ENCODE measurements around the gene B4GALNT2. TPM values are rescaled to one million over a fixed set of nuclear protein-coding genes. Genes with fewer than 3 reads are reported as not detected.

Gene B4GALNT2
- total and polyA plus RNA-seq, 2 of the 13 experiments (the other 11 are each of a cell fraction or from before 2014, with no cell fraction given): not detected

DNA sequence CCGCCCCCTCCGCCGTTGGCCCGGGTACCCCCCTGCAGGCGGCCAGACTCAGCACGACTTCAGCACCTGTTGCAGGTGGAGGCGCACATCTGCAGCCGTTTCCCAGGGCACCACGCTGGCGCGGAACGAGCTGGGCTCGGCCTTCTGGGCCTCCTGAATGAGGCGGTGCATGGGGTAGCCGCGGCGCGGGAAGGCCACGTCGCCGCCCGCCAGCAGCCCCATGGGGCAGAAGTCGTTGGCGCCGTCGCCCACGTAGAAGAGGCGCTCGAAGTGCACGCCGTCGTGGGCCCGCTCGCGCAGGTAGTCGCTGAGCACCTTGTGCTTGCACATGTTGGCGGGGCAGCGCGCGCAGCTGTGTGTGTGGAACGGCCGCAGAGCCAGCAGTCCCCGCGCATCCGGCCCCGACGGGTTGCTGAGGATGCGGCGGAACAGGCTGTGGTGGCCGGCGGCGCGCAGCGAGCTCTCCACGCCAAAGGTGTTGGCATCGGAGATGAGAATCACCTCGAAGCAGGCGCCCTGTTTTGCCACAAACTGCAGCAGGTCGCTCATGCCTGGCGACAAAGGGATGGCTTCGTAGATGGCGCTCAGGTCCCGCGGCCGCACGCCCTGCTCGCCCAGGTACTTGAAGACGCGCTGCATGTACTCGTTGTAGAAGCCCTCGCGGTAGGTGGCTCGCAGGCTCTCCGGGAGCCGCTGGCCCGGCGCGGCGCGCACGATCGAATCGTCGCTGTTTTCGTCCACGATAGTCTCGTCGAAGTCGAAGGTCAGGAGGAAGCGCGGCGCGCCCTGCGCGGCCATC lies 91.8 kb downstream of the B4GALNT2 start (continued):
- TF ChIP-seq CHCHD3 (CRISPR knock-in tag; IDR thresholded peaks at IDR 0.05): 0 out of 2 replicates have a peak, but pooled peaks have one; percentile 78
- TF ChIP-seq, protein P1, sequence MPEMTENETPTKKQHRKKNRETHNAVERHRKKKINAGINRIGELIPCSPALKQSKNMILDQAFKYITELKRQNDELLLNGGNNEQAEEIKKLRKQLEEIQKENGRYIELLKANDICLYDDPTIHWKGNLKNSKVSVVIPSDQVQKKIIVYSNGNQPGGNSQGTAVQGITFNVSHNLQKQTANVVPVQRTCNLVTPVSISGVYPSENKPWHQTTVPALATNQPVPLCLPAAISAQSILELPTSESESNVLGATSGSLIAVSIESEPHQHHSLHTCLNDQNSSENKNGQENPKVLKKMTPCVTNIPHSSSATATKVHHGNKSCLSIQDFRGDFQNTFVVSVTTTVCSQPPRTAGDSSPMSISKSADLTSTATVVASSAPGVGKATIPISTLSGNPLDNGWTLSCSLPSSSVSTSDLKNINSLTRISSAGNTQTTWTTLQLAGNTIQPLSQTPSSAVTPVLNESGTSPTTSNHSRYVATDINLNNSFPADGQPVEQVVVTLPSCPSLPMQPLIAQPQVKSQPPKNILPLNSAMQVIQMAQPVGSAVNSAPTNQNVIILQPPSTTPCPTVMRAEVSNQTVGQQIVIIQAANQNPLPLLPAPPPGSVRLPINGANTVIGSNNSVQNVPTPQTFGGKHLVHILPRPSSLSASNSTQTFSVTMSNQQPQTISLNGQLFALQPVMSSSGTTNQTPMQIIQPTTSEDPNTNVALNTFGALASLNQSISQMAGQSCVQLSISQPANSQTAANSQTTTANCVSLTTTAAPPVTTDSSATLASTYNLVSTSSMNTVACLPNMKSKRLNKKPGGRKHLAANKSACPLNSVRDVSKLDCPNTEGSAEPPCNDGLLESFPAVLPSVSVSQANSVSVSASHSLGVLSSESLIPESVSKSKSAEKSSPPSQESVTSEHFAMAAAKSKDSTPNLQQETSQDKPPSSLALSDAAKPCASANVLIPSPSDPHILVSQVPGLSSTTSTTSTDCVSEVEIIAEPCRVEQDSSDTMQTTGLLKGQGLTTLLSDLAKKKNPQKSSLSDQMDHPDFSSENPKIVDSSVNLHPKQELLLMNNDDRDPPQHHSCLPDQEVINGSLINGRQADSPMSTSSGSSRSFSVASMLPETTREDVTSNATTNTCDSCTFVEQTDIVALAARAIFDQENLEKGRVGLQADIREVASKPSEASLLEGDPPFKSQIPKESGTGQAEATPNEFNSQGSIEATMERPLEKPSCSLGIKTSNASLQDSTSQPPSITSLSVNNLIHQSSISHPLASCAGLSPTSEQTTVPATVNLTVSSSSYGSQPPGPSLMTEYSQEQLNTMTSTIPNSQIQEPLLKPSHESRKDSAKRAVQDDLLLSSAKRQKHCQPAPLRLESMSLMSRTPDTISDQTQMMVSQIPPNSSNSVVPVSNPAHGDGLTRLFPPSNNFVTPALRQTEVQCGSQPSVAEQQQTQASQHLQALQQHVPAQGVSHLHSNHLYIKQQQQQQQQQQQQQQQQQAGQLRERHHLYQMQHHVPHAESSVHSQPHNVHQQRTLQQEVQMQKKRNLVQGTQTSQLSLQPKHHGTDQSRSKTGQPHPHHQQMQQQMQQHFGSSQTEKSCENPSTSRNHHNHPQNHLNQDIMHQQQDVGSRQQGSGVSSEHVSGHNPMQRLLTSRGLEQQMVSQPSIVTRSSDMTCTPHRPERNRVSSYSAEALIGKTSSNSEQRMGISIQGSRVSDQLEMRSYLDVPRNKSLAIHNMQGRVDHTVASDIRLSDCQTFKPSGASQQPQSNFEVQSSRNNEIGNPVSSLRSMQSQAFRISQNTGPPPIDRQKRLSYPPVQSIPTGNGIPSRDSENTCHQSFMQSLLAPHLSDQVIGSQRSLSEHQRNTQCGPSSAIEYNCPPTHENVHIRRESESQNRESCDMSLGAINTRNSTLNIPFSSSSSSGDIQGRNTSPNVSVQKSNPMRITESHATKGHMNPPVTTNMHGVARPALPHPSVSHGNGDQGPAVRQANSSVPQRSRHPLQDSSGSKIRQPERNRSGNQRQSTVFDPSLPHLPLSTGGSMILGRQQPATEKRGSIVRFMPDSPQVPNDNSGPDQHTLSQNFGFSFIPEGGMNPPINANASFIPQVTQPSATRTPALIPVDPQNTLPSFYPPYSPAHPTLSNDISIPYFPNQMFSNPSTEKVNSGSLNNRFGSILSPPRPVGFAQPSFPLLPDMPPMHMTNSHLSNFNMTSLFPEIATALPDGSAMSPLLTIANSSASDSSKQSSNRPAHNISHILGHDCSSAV (CRISPR knock-in tag; IDR thresholded peaks at IDR 0.05; ENCODE audit: borderline replicate concordance): no peak
- TF ChIP-seq ZNF432 (CRISPR knock-in tag; IDR thresholded peaks at IDR 0.05; ENCODE audit: borderline replicate concordance): no peak
- TF ChIP-seq CENPT (CRISPR knock-in tag; IDR thresholded peaks at IDR 0.05; ENCODE audit: low read depth): 0 out of 2 replicates have a peak, but pooled peaks have one; percentile 31
- TF ChIP-seq, protein P2, sequence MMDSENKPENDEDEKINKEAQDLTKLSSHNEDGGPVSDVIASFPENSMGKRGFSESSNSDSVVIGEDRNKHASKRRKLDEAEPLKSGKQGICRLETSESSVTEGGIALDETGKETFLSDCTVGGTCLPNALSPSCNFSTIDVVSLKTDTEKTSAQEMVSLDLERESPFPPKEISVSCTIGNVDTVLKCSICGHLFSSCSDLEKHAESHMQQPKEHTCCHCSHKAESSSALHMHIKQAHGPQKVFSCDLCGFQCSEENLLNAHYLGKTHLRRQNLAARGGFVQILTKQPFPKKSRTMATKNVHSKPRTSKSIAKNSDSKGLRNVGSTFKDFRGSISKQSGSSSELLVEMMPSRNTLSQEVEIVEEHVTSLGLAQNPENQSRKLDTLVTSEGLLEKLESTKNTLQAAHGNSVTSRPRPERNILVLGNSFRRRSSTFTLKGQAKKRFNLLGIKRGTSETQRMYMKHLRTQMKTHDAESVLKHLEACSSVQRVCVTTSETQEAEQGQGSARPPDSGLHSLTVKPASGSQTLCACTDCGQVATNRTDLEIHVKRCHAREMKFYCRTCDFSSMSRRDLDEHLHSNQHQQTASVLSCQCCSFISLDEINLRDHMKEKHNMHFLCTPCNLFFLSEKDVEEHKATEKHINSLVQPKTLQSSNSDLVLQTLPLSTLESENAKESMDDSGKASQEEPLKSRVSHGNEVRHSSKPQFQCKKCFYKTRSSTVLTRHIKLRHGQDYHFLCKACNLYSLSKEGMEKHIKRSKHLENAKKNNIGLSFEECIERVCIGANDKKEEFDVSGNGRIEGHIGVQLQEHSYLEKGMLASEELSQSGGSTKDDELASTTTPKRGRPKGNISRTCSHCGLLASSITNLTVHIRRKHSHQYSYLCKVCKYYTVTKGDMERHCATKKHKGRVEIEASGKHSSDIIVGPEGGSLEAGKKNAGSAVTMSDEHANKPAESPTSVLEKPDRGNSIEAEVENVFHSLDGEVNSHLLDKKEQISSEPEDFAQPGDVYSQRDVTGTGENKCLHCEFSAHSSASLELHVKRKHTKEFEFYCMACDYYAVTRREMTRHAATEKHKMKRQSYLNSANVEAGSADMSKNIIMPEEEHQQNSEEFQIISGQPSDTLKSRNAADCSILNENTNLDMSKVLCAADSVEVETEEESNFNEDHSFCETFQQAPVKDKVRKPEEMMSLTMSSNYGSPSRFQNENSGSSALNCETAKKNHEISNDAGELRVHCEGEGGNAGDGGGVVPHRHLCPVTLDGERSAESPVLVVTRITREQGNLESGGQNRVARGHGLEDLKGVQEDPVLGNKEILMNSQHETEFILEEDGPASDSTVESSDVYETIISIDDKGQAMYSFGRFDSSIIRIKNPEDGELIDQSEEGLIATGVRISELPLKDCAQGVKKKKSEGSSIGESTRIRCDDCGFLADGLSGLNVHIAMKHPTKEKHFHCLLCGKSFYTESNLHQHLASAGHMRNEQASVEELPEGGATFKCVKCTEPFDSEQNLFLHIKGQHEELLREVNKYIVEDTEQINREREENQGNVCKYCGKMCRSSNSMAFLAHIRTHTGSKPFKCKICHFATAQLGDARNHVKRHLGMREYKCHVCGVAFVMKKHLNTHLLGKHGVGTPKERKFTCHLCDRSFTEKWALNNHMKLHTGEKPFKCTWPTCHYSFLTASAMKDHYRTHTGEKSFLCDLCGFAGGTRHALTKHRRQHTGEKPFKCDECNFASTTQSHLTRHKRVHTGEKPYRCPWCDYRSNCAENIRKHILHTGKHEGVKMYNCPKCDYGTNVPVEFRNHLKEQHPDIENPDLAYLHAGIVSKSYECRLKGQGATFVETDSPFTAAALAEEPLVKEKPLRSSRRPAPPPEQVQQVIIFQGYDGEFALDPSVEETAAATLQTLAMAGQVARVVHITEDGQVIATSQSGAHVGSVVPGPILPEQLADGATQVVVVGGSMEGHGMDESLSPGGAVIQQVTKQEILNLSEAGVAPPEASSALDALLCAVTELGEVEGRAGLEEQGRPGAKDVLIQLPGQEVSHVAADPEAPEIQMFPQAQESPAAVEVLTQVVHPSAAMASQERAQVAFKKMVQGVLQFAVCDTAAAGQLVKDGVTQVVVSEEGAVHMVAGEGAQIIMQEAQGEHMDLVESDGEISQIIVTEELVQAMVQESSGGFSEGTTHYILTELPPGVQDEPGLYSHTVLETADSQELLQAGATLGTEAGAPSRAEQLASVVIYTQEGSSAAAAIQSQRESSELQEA (CRISPR knock-in tag; IDR thresholded peaks at IDR 0.05; ENCODE audit: not compliant biosample characterization): no peak
- no peak for TF ChIP-seq TCF7L2 (IDR thresholded peaks at IDR 0.05; ENCODE audit: low read depth, low read length)
- 0 out of 2 replicates have a peak, but pooled peaks have one; percentile 43 for TF ChIP-seq ATF7-NPFF (CRISPR knock-in tag; IDR thresholded peaks at IDR 0.05; ENCODE audit: low read depth)
- no peak for TF ChIP-seq NCOA5 (CRISPR knock-in tag; IDR thresholded peaks at IDR 0.05)
